ENCODE data around the gene CYP2J2. TPM values are rescaled to one million over a fixed set of nuclear protein-coding genes. Genes with fewer than 3 reads are reported as not detected.
"Not testable (repeated sequence)": the region's sequence is repeated elsewhere in the genome, so short reads cannot be mapped to it uniquely, and the experiment has no call there.

Gene CYP2J2
- total RNA-seq, 1 donor from 2014 or later: 0.13 TPM

DNA sequence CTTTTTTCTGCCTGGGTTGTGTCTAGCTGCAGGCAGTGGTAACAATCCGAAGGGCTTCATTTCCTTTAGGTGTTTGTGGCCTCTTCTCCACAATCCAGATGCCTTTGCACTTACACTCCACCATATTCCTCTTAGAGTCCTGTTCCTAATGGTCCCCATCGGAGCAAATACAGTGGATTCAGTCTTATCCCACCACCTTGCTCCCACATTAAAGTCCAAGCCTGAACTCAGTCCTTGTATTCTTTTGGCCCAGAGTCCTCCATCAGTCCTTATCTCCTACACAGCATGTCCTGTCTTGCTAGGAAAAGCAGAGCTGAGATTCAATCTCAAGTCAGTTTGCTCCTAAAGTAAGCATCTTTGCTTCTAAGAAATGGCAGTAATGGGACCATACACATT, 8.8 kb downstream of the CYP2J2 start:
- Mint-ChIP-seq H3K4me3 (ENCODE audit: unreplicated experiment) (no peak overlapping the region), H3K4me1 (ENCODE audit: unreplicated experiment) (peaks cover 6% of the 10 kb centered on the region), H3K36me3 (ENCODE audit: unreplicated experiment) (no peaks in the 10 kb centered on the region), H3K27ac (ENCODE audit: unreplicated experiment) (no peak overlapping the region), H3K27me3 (ENCODE audit: unreplicated experiment) (peaks cover 72% of the 10 kb centered on the region), H3K9me3 (ENCODE audit: unreplicated experiment) (no peaks in the 10 kb centered on the region)
- no peak for DNase-seq (ENCODE audit: extremely low spot score, unreplicated experiment)
- TF ChIP-seq, protein P1, sequence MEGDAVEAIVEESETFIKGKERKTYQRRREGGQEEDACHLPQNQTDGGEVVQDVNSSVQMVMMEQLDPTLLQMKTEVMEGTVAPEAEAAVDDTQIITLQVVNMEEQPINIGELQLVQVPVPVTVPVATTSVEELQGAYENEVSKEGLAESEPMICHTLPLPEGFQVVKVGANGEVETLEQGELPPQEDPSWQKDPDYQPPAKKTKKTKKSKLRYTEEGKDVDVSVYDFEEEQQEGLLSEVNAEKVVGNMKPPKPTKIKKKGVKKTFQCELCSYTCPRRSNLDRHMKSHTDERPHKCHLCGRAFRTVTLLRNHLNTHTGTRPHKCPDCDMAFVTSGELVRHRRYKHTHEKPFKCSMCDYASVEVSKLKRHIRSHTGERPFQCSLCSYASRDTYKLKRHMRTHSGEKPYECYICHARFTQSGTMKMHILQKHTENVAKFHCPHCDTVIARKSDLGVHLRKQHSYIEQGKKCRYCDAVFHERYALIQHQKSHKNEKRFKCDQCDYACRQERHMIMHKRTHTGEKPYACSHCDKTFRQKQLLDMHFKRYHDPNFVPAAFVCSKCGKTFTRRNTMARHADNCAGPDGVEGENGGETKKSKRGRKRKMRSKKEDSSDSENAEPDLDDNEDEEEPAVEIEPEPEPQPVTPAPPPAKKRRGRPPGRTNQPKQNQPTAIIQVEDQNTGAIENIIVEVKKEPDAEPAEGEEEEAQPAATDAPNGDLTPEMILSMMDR (IDR thresholded peaks at IDR 0.05): no peak

DNA sequence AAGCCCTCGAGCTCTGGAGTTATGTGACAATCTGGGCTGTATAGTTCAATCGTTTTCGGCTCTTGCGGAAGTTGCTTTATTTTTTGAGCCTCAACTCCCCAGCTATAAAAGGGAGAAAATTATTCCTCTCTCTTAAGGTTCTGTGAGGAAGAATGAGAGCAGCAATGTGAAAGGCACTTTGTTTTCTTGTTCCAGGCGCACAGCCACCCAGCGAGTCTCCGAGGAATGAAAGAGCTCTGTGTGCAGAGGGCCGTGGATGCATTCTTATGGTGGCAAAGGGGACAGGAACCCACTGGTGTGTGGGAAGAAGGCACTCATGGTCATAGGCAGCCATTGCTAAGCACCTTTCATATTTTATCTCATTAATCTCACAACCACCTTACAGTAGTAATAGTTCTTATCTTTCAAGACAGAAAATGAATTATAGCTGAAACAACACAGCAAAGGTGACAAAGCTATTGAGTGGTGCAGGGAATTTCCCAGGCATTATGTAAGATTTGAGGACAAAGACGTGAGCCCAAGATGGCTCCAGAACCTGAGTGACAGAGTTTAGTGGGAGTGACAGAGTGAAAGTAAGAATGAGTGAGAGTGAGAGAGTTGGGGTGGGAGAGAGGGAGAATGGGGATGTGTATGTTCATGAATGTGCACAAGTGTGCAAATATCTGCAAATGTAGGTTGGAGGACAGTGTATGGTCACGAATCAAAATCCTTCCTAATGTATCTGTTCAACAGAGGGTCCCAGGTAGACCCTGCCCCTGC, 9.4 kb downstream of the CYP2J2 start:
- no peak for DNase-seq (ENCODE audit: extremely low spot score, unreplicated experiment)
- Mint-ChIP-seq H3K4me1 (ENCODE audit: unreplicated experiment) (peaks cover 6% of the 10 kb centered on the region), H3K9me3 (ENCODE audit: unreplicated experiment) (no peaks in the 10 kb centered on the region), H3K27ac (ENCODE audit: unreplicated experiment) (no peak overlapping the region), H3K36me3 (ENCODE audit: unreplicated experiment) (no peaks in the 10 kb centered on the region), H3K27me3 (ENCODE audit: unreplicated experiment) (peaks cover 70% of the 10 kb centered on the region), H3K4me3 (ENCODE audit: unreplicated experiment) (no peak overlapping the region)
- TF ChIP-seq, protein P1 (IDR thresholded peaks at IDR 0.05): no peak

DNA sequence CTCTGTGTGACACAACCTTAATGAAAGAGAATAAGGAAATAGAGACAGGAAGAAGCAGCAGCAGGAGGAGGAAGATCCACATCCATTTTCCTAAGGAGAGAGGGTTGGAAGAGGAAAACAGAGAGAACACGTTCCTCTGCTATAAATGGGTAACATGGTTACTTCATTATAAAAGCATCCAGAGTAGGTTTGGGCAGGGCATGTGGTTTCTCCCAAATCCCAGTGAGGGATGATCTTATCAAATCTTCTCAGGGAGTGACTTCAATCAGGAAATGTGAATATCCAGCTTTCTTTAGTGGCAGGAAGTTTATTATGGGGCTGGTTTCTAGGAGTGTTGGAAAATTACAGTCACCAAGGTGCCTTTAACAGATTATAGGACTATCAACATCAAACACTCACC, 11.1 kb downstream of the CYP2J2 start:
- Mint-ChIP-seq H3K27ac (ENCODE audit: unreplicated experiment) (no peak overlapping the region), H3K4me1 (ENCODE audit: unreplicated experiment) (peaks cover 6% of the 10 kb centered on the region), H3K4me3 (ENCODE audit: unreplicated experiment) (no peak overlapping the region), H3K27me3 (ENCODE audit: unreplicated experiment) (peaks cover 66% of the 10 kb centered on the region), H3K36me3 (ENCODE audit: unreplicated experiment) (no peaks in the 10 kb centered on the region), H3K9me3 (ENCODE audit: unreplicated experiment) (no peaks in the 10 kb centered on the region)
- no peak for DNase-seq (ENCODE audit: extremely low spot score, unreplicated experiment)
- TF ChIP-seq, protein P1 (IDR thresholded peaks at IDR 0.05): no peak

DNA sequence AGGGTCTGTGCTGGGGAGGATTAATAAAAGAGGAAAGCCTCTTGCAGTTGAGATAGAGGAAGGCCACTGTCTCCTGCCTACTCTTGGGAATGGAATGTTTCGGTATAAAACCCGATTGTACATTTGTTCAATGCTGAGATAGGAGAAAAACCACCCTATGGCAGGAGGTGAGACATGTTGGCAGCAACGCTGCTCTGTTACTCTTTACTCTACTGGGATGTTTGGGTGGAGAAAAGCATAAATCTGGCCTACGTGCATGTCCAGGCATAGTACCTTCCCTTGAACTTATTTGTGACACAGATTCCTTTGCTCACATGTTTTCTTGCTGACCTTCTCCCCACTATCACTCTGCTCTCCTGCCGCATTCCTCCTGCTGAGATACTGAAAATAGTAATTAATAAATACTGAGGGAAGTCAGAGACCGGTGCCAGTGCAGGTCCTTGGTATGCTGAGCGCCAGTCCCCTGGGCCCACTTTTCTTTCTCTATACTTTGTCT, 11.7 kb downstream of the CYP2J2 start:
- DNase-seq (ENCODE audit: extremely low spot score, unreplicated experiment); H3K9me3 Mint-ChIP-seq (ENCODE audit: unreplicated experiment); H3K4me3 Mint-ChIP-seq (ENCODE audit: unreplicated experiment); H3K36me3 Mint-ChIP-seq (ENCODE audit: unreplicated experiment); H3K4me1 Mint-ChIP-seq (ENCODE audit: unreplicated experiment); H3K27ac Mint-ChIP-seq (ENCODE audit: unreplicated experiment): not testable (repeated sequence)
- H3K27me3 Mint-ChIP-seq (ENCODE audit: unreplicated experiment): peaks cover 66% of the 10 kb centered on the region

DNA sequence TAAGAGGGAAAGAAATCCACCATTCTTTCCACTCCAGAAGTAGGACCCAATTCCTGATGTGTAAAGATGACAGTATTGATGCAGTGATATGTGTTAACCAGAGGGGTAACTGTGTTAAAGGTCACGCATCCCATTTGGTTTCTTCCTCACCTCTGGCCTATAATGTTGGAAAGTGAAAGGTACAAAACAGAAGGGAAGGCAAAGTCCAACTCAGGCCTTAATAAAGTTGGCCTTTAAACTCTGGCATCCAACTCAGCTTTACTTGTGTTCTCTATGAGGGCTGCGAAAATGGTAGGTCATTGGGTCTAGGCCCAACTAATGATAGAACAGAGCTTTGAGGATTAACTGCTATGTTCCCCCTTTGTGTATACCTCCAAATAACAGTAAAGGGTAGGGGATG, 17.9 kb downstream of the CYP2J2 start:
- Mint-ChIP-seq H3K27me3 (ENCODE audit: unreplicated experiment) (peaks cover 48% of the 10 kb centered on the region), H3K9me3 (ENCODE audit: unreplicated experiment) (no peaks in the 10 kb centered on the region), H3K4me3 (ENCODE audit: unreplicated experiment) (no peak overlapping the region), H3K27ac (ENCODE audit: unreplicated experiment) (no peak overlapping the region), H3K36me3 (ENCODE audit: unreplicated experiment) (no peaks in the 10 kb centered on the region), H3K4me1 (ENCODE audit: unreplicated experiment) (no peaks in the 10 kb centered on the region)
- no peak for DNase-seq (ENCODE audit: extremely low spot score, unreplicated experiment)
- TF ChIP-seq, protein P1 (IDR thresholded peaks at IDR 0.05): no peak

All from osteocyte (in vitro differentiated cells).